OCI-LY7 (cell line): Measurements from ENCODE around the gene RFPL1. TPM values are rescaled to one million over a fixed set of nuclear protein-coding genes. Genes with fewer than 3 reads are reported as not detected.
"Not testable (repeated sequence)": the region's sequence is repeated elsewhere in the genome, so short reads cannot be mapped to it uniquely, and the experiment has no call there.

ENCODE experiments used
- Bru-seq: library from RNA; stranded (reverse); fragments of 400-500 nt; gene quantifications from one replicate; lab custom pipeline; 2021; lab: Mats Ljungman, UMichigan
- BruChase-seq, 2 experiments: library from RNA; stranded (reverse); fragments of 400-500 nt; gene quantifications; one replicate each; lab custom pipeline; 2021; lab: Mats Ljungman, UMichigan
- BruUV-seq: library from RNA; stranded (reverse); fragments of 400-500 nt; replicated peaks from 2 replicates; lab custom pipeline; 2021; lab: Mats Ljungman, UMichigan
- CTCF ChIA-PET: fragments of 300-600 bp; sonication (Branson Sonifier 250); formaldehyde crosslinking; loops from one replicate; lab custom pipeline; 2022; ENCODE audit warnings: antibody characterized with exemption; ENCODE audit not compliant: unreplicated experiment; lab: Charles Lee
- POLR2A ChIA-PET: fragments of 300-600 bp; sonication (Branson Sonifier 250); formaldehyde crosslinking; loops from one replicate; lab custom pipeline; 2022; ENCODE audit warnings: antibody characterized with exemption; lab: Charles Lee
- DNase-seq: peaks from one replicate; pipeline ENCODE4 v3.0.0-alpha.2; 2015; ENCODE audit warnings: low spot score
- H2AFZ ChIP-seq: fragments of 200-600 bp; sonication (generic), shearing (Covaris generic); 2 replicates; pipeline ENCODE4 v1.6.1; 2014; ENCODE audit warnings: mild to moderate bottlenecking, antibody characterized with exemption, low read length, moderate library complexity
- H3K27ac ChIP-seq: fragments of 200-600 bp; sonication (generic); 2 replicates; pipeline ENCODE4 v1.5.1; 2014; ENCODE audit warnings: mixed run types, low read depth, mild to moderate bottlenecking, moderate library complexity, low read length, inconsistent platforms; ENCODE audit not compliant: poor library complexity, severe bottlenecking
- H3K36me3 ChIP-seq: fragments of 200-600 bp; sonication (generic); 2 replicates; pipeline ENCODE4 v1.6.1; 2014; ENCODE audit warnings: mild to moderate bottlenecking, antibody characterized with exemption, low read length, moderate library complexity, mixed read lengths; ENCODE audit not compliant: insufficient read depth
- H3K4me1 ChIP-seq: fragments of 200-600 bp; sonication (generic); 2 replicates; pipeline ENCODE4 v1.5.1; 2014; ENCODE audit warnings: mild to moderate bottlenecking, low read length; ENCODE audit not compliant: insufficient read depth, poor library complexity, severe bottlenecking
- H3K4me2 ChIP-seq: fragments of 200-600 bp; sonication (generic); 2 replicates; pipeline ENCODE4 v1.6.1; 2014; ENCODE audit warnings: mild to moderate bottlenecking, low read length
- H3K4me3 ChIP-seq: fragments of 200-600 bp; sonication (generic); 2 replicates; pipeline ENCODE4 v1.5.1; 2014; ENCODE audit warnings: mild to moderate bottlenecking, low read depth, low read length; ENCODE audit not compliant: poor library complexity, severe bottlenecking
- H3K79me2 ChIP-seq: fragments of 200-600 bp; sonication (generic); 2 replicates; pipeline ENCODE4 v1.6.1; 2016; ENCODE audit warnings: low read depth, mild to moderate bottlenecking, low read length, moderate library complexity, mixed read lengths; ENCODE audit not compliant: insufficient read depth
- H3K9me2 ChIP-seq: fragments of 200-600 bp; sonication (generic); 2 replicates; pipeline ENCODE4 v1.6.1; 2016; ENCODE audit warnings: mild to moderate bottlenecking, low read length, mixed read lengths; ENCODE audit not compliant: insufficient read depth
- H3K9me3 ChIP-seq: fragments of 200-600 bp; sonication (generic); 2 replicates; pipeline ENCODE4 v1.6.1; 2014; ENCODE audit warnings: mild to moderate bottlenecking, mixed run types, low read length, mixed read lengths
- H4K20me1 ChIP-seq: fragments of 200-600 bp; sonication (generic); 2 replicates; pipeline ENCODE4 v1.6.1; 2014; ENCODE audit warnings: mild to moderate bottlenecking, antibody characterized with exemption, low read length, moderate library complexity, mixed read lengths; ENCODE audit not compliant: insufficient read depth
- EZH2phosphoT487 ChIP-seq: fragments of 200-600 bp; sonication (generic); IDR thresholded peaks from 2 replicates; pipeline ENCODE4 v1.6.1; 2018; ENCODE audit warnings: low read depth, borderline replicate concordance, mild to moderate bottlenecking, mixed run types, antibody characterized with exemption, low read length, moderate library complexity, mixed read lengths
- intact Hi-C: fragments of 100-400 bp; cut with micrococcal nuclease; formaldehyde crosslinking; loops from one replicate; pipeline ENCODE4 v1.10.0; 2022; ENCODE audit not compliant: unreplicated experiment
- long read RNA-seq: library from polyadenylated mRNA; stranded (forward); transcript quantifications from one replicate; pipeline ENCODE4 v2.0.0, GENCODE V29; 2022
- total RNA-seq, 2 experiments: library from RNA; depleted of rRNA in 1 of 2; stranded (reverse); fragments of >200 nt in 1 of 2; shearing (Covaris generic) in 1 of 2; gene quantifications; 2 replicates each; pipeline ENCODE4 v1.2.3, GENCODE V29; 2014 to 2022
- TF ChIP-seq, protein P1 (sequence below): fragments of 200-600 bp; sonication (generic); conservative IDR thresholded peaks from 2 replicates; pipeline ENCODE4 v1.5.1; 2014; ENCODE audit warnings: mild to moderate bottlenecking, antibody characterized with exemption, low read length, moderate library complexity, mixed read lengths

The RFPL1 gene
- not detected in 2 replicates for total RNA-seq (2014; rRNA removed; shearing (Covaris generic))
- not detected in 2 replicates for total RNA-seq (2022)
- Bru-seq, nascent RNA: not detected
- not detected for BruChase-seq, experiment 1, labeled RNA remaining after a 6-hour chase
- BruChase-seq, experiment 2, labeled RNA remaining after a 2-hour chase: percentile 15 among the genes with signal in this experiment
- long read RNA-seq: 0 reads

DNA sequence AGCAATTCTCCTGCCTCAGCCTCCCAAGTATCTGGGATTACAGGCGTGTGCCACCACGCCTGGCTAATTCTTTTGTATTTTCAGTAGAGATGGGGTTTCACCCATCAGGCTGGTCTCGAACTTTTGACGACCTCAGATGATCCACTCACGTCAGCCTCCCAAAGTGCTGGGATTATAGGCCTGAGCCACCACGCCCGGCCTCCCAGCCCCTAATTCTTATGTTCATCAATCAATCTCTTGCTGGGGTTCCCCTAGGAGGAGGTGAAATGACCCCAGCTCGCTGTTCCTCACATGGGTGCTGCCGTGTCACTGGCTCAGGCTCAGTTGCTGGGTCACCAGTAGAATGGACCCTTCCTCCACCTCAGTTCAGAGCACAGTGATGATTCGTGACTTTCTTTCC, at the start of gene RFPL1:
RFPL1 (plus strand) TSS at position 301 of the 400 bp plus-strand sequence.
- intact Hi-C loops, CTCF ChIA-PET, H4K20me1 ChIP-seq, H3K79me2 ChIP-seq, POLR2A ChIA-PET, H3K4me1 ChIP-seq, DNase-seq, H3K4me3 ChIP-seq, H3K36me3 ChIP-seq, H2AFZ ChIP-seq, H3K27ac ChIP-seq, H3K9me3 ChIP-seq, BruUV-seq, H3K4me2 ChIP-seq, H3K9me2 ChIP-seq: not testable (repeated sequence)

DNA sequence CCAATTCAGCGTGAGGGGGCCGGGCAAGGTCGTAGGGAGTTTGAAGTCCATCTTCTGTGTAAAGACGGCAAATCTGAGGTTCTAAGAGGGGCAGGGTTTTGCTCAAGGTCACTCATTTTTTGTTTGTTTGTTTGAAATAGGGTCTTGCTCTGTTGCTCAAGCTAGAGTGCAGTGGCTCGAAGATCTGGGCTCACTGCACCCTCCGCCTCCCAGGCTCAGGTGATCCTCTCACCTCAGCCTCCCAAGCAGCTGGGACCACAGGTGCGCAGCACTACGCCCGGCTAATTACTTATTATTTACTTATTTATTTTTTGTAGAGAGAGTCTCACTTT, 49.7 kb upstream of the RFPL1 start:
- peaks cover 23% of the 10 kb centered on the region for H4K20me1 ChIP-seq
- no peaks in the 10 kb centered on the region for H3K9me2 ChIP-seq
- peaks cover 21% of the 10 kb centered on the region for H3K36me3 ChIP-seq
- peak overlapping the region; percentile 60 for H3K4me2 ChIP-seq
- no TSS peak for BruUV-seq
- ChIA-PET CTCF (no interaction called here), POLR2A (interaction anchor here (1.1 to 1.4 kb wide), 3 partner anchors 19 to 25 kb away, joined by 4 to 9 read pairs (median 6); no protein-coding TSS in a partner anchor)
- H3K27ac ChIP-seq: peak overlapping the region; percentile 97
- H3K9me3 ChIP-seq: no peaks in the 10 kb centered on the region
- peak overlapping the region; percentile 70 for H2AFZ ChIP-seq
- intact Hi-C loops: loop anchor here (10.0 kb wide), 1 partner anchor 1036 kb away; the partner anchor contains the start of gene MTFP1
- peak overlapping the region; percentile 88 for H3K4me3 ChIP-seq
- H3K4me1 ChIP-seq: peaks cover 70% of the 10 kb centered on the region
- peaks cover 41% of the 10 kb centered on the region for H3K79me2 ChIP-seq
- TF ChIP-seq EZH2phosphoT487: no peak
- TF ChIP-seq, protein P1, sequence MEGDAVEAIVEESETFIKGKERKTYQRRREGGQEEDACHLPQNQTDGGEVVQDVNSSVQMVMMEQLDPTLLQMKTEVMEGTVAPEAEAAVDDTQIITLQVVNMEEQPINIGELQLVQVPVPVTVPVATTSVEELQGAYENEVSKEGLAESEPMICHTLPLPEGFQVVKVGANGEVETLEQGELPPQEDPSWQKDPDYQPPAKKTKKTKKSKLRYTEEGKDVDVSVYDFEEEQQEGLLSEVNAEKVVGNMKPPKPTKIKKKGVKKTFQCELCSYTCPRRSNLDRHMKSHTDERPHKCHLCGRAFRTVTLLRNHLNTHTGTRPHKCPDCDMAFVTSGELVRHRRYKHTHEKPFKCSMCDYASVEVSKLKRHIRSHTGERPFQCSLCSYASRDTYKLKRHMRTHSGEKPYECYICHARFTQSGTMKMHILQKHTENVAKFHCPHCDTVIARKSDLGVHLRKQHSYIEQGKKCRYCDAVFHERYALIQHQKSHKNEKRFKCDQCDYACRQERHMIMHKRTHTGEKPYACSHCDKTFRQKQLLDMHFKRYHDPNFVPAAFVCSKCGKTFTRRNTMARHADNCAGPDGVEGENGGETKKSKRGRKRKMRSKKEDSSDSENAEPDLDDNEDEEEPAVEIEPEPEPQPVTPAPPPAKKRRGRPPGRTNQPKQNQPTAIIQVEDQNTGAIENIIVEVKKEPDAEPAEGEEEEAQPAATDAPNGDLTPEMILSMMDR: no peak
- DNase-seq: no peak

DNA sequence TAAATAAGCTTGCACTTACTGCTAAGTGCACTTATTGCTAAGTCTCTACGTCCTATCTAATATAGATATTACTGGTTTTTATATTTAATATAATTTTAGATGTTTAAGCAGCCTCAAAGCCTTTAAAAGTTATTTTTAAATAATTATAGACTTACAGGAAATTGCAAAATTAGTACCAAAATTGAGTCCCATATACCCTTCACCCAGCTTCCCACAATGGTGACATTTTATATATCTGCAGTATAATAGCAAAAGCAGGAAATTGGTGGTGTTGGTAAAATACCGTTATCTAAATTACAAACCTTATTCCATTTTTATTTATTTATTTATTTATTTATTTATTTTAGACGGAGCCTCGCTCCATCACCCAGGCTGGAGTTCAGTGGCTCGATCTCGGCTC, 48.1 kb upstream of the RFPL1 start:
- CTCF ChIA-PET: no interaction called here
- POLR2A ChIA-PET: interaction anchor here (0.6 kb wide), 1 partner anchor 106 kb away, joined by 3 read pairs; no protein-coding TSS in a partner anchor
- Histone ChIP-seq H3K4me2 (no peak overlapping the region), H3K9me3 (no peaks in the 10 kb centered on the region), H2AFZ (no peak overlapping the region), H3K27ac (no peak overlapping the region), H4K20me1 (peaks cover 10% of the 10 kb centered on the region), H3K79me2 (peaks cover 26% of the 10 kb centered on the region), H3K4me3 (no peak overlapping the region), H3K36me3 (peaks cover 6% of the 10 kb centered on the region), H3K9me2 (no peaks in the 10 kb centered on the region), H3K4me1 (peaks cover 64% of the 10 kb centered on the region)
- no TSS peak for BruUV-seq
- TF ChIP-seq EZH2phosphoT487: no peak
- TF ChIP-seq, protein P1: no peak
- DNase-seq: no peak
- intact Hi-C loops: no loop called here
